Urinary bladder (tissue), 4 donors: Measurements from ENCODE around the gene CMTM4. TPM values are rescaled to one million over a fixed set of nuclear protein-coding genes. Genes with fewer than 3 reads are reported as not detected.

Experiments used
- DNase-seq: peaks from one replicate; pipeline ENCODE4 v3.0.0-alpha.2; 2015; ENCODE audit errors: extremely low spot score
- H3K27ac ChIP-seq: one replicate; pipeline ENCODE4 v1.5.1; 2013; ENCODE audit warnings: low read depth, mild to moderate bottlenecking, moderate library complexity
- H3K36me3 ChIP-seq: one replicate; pipeline ENCODE4 v1.6.1; 2013; ENCODE audit warnings: mild to moderate bottlenecking, moderate library complexity; ENCODE audit not compliant: insufficient read depth
- H3K4me1 ChIP-seq: one replicate; pipeline ENCODE4 v1.6.1; 2013; ENCODE audit warnings: mild to moderate bottlenecking, moderate library complexity; ENCODE audit not compliant: insufficient read depth
- H3K4me3 ChIP-seq: one replicate; pipeline ENCODE4 v1.5.1; 2013; ENCODE audit warnings: low read depth, low read length
- WGBS: extraction: QIAGEN DNeasy Blood & Tissue Kit; methylation state at CpG from one replicate; pipeline ENCODE4 v1.1.7; 2013; 5-methylcytosine and 5-hydroxymethylcytosine counted together
- polyA plus RNA-seq: library from polyadenylated mRNA; stranded (reverse); fragments of 200-250 nt; gene quantifications from one replicate; pipeline ENCODE4 v1.2.3, GENCODE V29; 2013
- total RNA-seq: library from RNA; depleted of rRNA; stranded (reverse); fragments of >200 nt; gene quantifications from one replicate; pipeline ENCODE4 v1.2.3, GENCODE V29; 2014
- donor health status: healthy with polysubstance abuse.
- donor health status: healthy.

The CMTM4 gene
- total RNA-seq (17.8 TPM), polyA plus RNA-seq (8.9 TPM)

GRCh38 chr16:66696669-66697630 is at the start of gene CMTM4:
Gene CMTM4 (minus strand): TSS chr16:66696743. CDS start chr16:66696525, 218 bp downstream.
- H3K4me1 ChIP-seq = peaks cover 3% of the 10 kb centered on the region
- H3K4me3 ChIP-seq = peak within 1 kb of the TSS; percentile 67
- H3K36me3 ChIP-seq = no peaks in the 10 kb centered on the region
- H3K27ac ChIP-seq = peak within 1 kb of the TSS; percentile 33
- peak; percentile 35 for DNase-seq
- WGBS = 5% methylated on average over 84 of the region's 84 CpGs

- 75% methylated on average over 3 of the region's 3 CpGs for WGBS
Observed at GRCh38 chr16:66746048-66746447, 49.5 kb upstream of the CMTM4 start.

DNA sequence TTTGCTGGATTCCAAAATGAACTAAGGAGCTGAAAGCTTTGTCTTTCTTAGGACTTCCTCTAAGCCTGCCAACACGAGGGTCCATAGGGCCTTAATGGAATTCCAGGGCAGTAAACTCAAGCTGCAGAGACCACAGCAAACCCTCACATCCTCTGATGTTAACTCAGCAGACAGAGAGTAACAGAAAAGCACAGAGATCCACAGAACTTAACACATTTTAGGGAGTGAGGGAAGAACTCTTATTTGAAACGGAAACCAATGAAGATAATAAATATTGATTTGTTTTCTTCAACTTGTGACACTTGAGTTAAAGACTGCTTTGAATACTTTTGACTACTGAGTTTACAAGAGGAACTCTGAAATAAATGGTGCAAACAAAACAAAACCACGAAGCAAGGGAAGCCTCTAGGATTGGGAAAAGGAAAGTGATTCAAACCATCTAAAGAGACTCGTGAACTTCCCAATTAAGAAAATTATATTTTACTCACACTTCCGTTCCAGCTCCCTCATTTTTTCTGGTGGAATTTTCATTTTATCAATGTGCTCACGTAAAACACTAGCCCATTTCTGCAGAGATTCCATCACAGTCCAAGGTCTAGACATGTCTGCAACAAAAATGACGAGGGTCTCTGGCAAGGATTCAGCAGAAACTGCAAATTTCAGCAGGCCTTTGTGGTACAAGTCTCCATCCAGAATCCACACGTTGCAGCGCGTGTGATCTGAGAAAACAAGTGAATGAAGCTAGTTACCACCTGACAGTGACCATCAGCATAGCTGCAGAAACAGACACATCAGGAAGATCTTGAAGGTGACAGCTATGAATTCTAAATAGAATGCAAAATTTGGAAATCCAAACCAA is 45.6 kb upstream of the CMTM4 start:
- peak overlapping the region; percentile 70 for H3K27ac ChIP-seq

More at GRCh38 chr16:66746048-66746447, 49.5 kb upstream of the CMTM4 start:
- no peaks in the 10 kb centered on the region for H3K36me3 ChIP-seq
- H3K4me1 ChIP-seq = no peaks in the 10 kb centered on the region
- no peak overlapping the region for H3K4me3 ChIP-seq
- DNase-seq = no peak
- H3K27ac ChIP-seq = no peak overlapping the region

GRCh38 chr16:66741169-66741900 is 44.8 kb upstream of the CMTM4 start:
- H3K4me1 ChIP-seq = no peaks in the 10 kb centered on the region
- peak; percentile 61 for DNase-seq
- 21% methylated on average over 10 of the region's 10 CpGs for WGBS
- peak overlapping the region; percentile 16 for H3K27ac ChIP-seq
- H3K4me3 ChIP-seq = no peak overlapping the region
- H3K36me3 ChIP-seq = no peaks in the 10 kb centered on the region

More for the DNA sequence above, 45.6 kb upstream of the CMTM4 start:
- Histone ChIP-seq H3K4me1 (no peaks in the 10 kb centered on the region), H3K36me3 (no peaks in the 10 kb centered on the region), H3K4me3 (no peak overlapping the region)
- WGBS = 59% methylated on average over 10 of the region's 10 CpGs
- no peak for DNase-seq

DNA sequence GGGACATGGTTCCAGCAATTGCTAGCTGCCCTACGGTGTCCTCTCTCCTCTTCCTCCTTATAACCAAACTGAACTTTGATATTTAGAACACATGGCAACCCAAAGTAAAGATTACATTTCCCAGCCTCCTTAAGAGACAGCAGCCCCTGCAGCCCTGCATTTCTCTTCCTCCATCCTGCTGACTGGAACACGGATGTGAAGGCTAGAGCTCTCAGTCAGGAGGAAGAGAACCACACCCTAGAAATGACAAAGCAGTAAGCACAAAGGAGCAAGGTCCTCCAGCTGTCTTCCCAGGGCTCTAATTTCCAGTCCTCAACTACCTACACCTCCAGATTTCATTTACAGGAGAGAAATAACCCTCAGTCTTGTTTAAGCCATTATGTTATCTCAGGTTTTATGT is 44.0 kb upstream of the CMTM4 start:
- Histone ChIP-seq H3K4me3 (no peak overlapping the region), H3K4me1 (no peaks in the 10 kb centered on the region), H3K36me3 (no peaks in the 10 kb centered on the region), H3K27ac (peak overlapping the region; percentile 15)
- DNase-seq = no peak
- 46% methylated on average over 2 of the region's 2 CpGs for WGBS

- no peak for DNase-seq
- no peaks in the 10 kb centered on the region for H3K4me1 ChIP-seq
- H3K36me3 ChIP-seq = no peaks in the 10 kb centered on the region
- H3K4me3 ChIP-seq = no peak overlapping the region
- H3K27ac ChIP-seq = no peak overlapping the region
- WGBS = 38% methylated on average over 2 of the region's 2 CpGs
Observed at GRCh38 chr16:66740010-66740409, 43.5 kb upstream of the CMTM4 start.

GRCh38 chr16:66735891-66736290 is 39.3 kb upstream of the CMTM4 start:
- WGBS = 93% methylated on average over 4 of the region's 4 CpGs
- DNase-seq = no peak
- Histone ChIP-seq H3K36me3 (no peaks in the 10 kb centered on the region), H3K27ac (no peak overlapping the region), H3K4me1 (no peaks in the 10 kb centered on the region), H3K4me3 (no peak overlapping the region)

DNA sequence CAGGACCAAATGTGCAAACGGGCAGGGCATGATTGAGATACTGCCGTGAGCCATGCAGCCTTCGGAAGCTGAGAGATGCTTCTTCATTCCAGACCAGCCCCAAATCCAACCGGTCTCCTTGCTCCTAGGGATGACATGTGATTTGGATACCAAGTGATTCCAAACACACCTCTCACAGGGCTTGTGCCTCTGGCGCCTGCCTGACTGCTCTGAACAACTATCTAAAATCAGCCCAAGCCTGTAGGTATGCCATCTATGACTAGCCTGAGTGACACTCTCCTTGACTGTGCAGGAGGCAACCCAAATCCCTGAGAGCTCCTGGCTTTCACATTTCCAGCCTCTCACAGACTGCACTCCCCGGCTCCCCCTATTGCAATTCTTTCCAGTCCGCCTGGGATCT is 34.6 kb upstream of the CMTM4 start:
- DNase-seq = no peak
- peaks cover 2% of the 10 kb centered on the region for H3K36me3 ChIP-seq
- H3K4me1 ChIP-seq = no peaks in the 10 kb centered on the region
- H3K27ac ChIP-seq = no peak overlapping the region
- WGBS = 82% methylated on average over 7 of the region's 7 CpGs
- H3K4me3 ChIP-seq = no peak overlapping the region

GRCh38 chr16:66728804-66729203 is 32.3 kb upstream of the CMTM4 start:
- H3K27ac ChIP-seq = no peak overlapping the region
- DNase-seq = no peak
- WGBS = 53% methylated on average over 4 of the region's 4 CpGs

DNA sequence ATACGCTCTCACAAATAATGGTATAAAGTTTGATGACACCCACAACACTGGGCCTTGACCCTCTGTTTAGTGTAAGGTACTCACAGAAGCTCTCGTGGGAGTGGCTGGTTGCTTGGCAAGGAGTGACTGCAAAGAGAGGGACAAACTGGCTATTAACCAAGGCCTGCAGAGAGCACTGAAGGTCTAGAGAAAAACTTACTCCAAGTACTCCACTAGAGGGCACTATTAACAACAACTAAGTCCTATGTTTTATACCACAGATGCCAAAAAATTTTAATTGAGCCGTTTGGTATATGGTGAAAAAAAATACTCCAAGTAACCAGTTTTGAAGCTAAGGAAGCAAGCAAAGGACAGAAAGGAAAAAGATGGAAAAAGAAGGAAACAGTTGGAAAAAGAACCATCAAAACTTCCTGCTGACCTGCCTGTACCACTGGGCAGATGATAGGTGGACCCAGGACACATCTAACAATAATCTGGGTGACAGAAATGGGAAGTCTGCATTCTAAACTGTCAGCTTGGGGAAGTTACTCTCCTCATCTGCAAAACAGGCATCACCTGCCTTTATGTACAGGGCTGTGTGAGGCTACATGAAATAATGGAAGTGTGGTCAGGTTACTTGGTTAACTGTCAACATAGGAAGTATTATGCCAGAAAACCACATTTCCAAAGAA is 31.7 kb upstream of the CMTM4 start:
- peaks cover 7% of the 10 kb centered on the region for H3K36me3 ChIP-seq
- WGBS = 31% methylated on average over 3 of the region's 3 CpGs
- no peak overlapping the region for H3K27ac ChIP-seq
- no peak overlapping the region for H3K4me3 ChIP-seq
- DNase-seq = no peak
- no peaks in the 10 kb centered on the region for H3K4me1 ChIP-seq

More at GRCh38 chr16:66728804-66729203, 32.3 kb upstream of the CMTM4 start:
- H3K36me3 ChIP-seq = peaks cover 7% of the 10 kb centered on the region
- H3K4me3 ChIP-seq = no peak overlapping the region
- H3K4me1 ChIP-seq = no peaks in the 10 kb centered on the region

DNA sequence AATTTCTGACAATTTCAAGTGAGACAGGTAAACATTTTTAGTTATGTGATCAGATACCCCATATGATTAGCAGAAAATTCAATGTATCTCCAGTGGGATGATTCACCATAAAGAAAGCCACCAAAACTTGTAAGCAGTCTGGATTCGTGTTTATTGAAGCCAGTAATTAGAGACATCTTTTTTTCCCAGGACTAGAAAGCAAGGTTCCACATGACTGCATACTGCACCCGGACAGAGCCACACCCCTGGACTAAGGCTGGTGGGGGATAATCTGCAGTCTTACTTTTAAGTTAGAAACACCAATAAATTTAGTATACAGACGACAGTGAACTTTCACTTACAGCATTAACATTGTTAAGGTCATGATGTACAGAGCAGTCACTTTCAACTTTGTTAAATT is 24.2 kb upstream of the CMTM4 start:
- 55% methylated on average over 3 of the region's 3 CpGs for WGBS
- no peak for DNase-seq

GRCh38 chr16:66719246-66719645 is 22.7 kb upstream of the CMTM4 start:
- 91% methylated on average over 4 of the region's 4 CpGs for WGBS
- peaks cover 3% of the 10 kb centered on the region for H3K36me3 ChIP-seq
- no peaks in the 10 kb centered on the region for H3K4me1 ChIP-seq
- no peak overlapping the region for H3K4me3 ChIP-seq
- no peak for DNase-seq
- H3K27ac ChIP-seq = no peak overlapping the region

More for the DNA sequence above, 24.2 kb upstream of the CMTM4 start:
- Histone ChIP-seq H3K4me3 (no peak overlapping the region), H3K4me1 (no peaks in the 10 kb centered on the region), H3K36me3 (peaks cover 7% of the 10 kb centered on the region), H3K27ac (no peak overlapping the region)
